Spleen (tissue), 11 donors: Measurements from ENCODE around the gene ST6GALNAC5. TPM values are rescaled to one million over a fixed set of nuclear protein-coding genes. Genes with fewer than 3 reads are reported as not detected.

ENCODE experiments used
- DNase-seq: peaks from one replicate; pipeline ENCODE4 v3.0.0-alpha.2; 2020
- H3K27ac ChIP-seq, 8 donors: fragments of 200-600 bp; sonication (generic) in 7 of 8; 1 replicate in 4 of 8; 2 replicates in 4 of 8; pipeline versions ENCODE4 v1.5.0 to v1.8.0; 2016 to 2021; ENCODE audit warnings: inconsistent platforms in 4 of 8, mild to moderate bottlenecking in 4 of 8, moderate library complexity in 1 of 8
- H3K27me3 ChIP-seq, 7 donors: fragments of 200-600 bp; sonication (generic) in 6 of 7; replicated peaks in 1 of 7; 1 replicate in 4 of 7; 2 replicates in 3 of 7; pipeline versions ENCODE4 v1.5.0 to v1.8.0; 2016 to 2021; ENCODE audit warnings: inconsistent platforms in 3 of 7, mild to moderate bottlenecking in 1 of 7
- H3K36me3 ChIP-seq, 6 donors: fragments of 200-600 bp; sonication (generic) in 5 of 6; 1 replicate in 4 of 6; 2 replicates in 2 of 6; pipeline versions ENCODE4 v1.5.0 to v1.8.0; 2016 to 2021; ENCODE audit warnings: inconsistent platforms in 2 of 6
- H3K4me1 ChIP-seq, 6 donors: fragments of 200-600 bp; sonication (generic) in 5 of 6; 1 replicate in 3 of 6; 2 replicates in 3 of 6; pipeline versions ENCODE4 v1.5.0 to v1.8.0; 2016 to 2021; ENCODE audit warnings: inconsistent platforms in 3 of 6
- H3K4me3 ChIP-seq, 8 donors: fragments of 200-600 bp; sonication (generic) in 7 of 8; 1 replicate in 4 of 8; 2 replicates in 4 of 8; pipeline versions ENCODE4 v1.5.0 to v1.8.0; 2016 to 2021; ENCODE audit warnings: inconsistent platforms in 4 of 8, mild to moderate bottlenecking in 4 of 8, moderate library complexity in 2 of 8
- H3K9me3 ChIP-seq, 8 donors: fragments of 200-600 bp; sonication (generic) in 7 of 8; 1 replicate in 4 of 8; 2 replicates in 4 of 8; pipeline versions ENCODE4 v1.5.0 to v1.8.0; 2016 to 2021; ENCODE audit warnings: inconsistent platforms in 4 of 8
- CTCF ChIP-seq, 11 experiments: fragments of 200-600 bp in 7 of 11; fragments of 450-650 bp in 4 of 11; sonication (generic) in 4 of 11; IDR thresholded peaks in 8 of 11; conservative IDR thresholded peaks in 3 of 11; 1 replicate in 7 of 11; 2 replicates in 4 of 11; pipeline versions ENCODE4 v1.4.0 to v1.8.0; 2016 to 2021; ENCODE audit warnings: antibody characterized with exemption in 11 of 11, inconsistent platforms in 4 of 11, mild to moderate bottlenecking in 1 of 11
- POLR2A ChIP-seq, 3 donors: fragments of 450-650 bp; IDR thresholded peaks; one replicate each; pipeline ENCODE4 v1.5.1; 2017; ENCODE audit warnings: antibody characterized with exemption in 3 of 3, mild to moderate bottlenecking in 1 of 3
- POLR2AphosphoS5 ChIP-seq, 3 donors: sonication (generic); formaldehyde crosslinking; IDR thresholded peaks; one replicate each; pipeline ENCODE4 v1.5.1; 2017; ENCODE audit warnings: antibody characterized with exemption in 3 of 3
- WGBS, 5 donors: extraction: QIAGEN DNeasy Blood & Tissue Kit in 3 of 5; methylation state at CpG; one replicate each; pipeline versions ENCODE4 v1.1.5 to v1.1.7; 2013 to 2018; 5-methylcytosine and 5-hydroxymethylcytosine counted together
- intact Hi-C: fragments of 100-400 bp; cut with DNase I; formaldehyde crosslinking; loops from one replicate; pipeline ENCODE4 v1.15.0; 2023; ENCODE audit warnings: low total_unique reads
- polyA plus RNA-seq, 3 donors: library from polyadenylated mRNA; stranded (reverse); fragments of 200-250 nt; gene quantifications; one replicate each; pipeline ENCODE4 v1.2.1, GENCODE V29; 2013
- total RNA-seq, 7 donors: library from RNA; depleted of rRNA in 3 of 7; stranded (reverse); fragments of >200 nt in 3 of 7; fragmentation: NEBNext Ultra II Directional in 4 of 7; extraction: Animal tissue kit (Norgen Biotek cat#: 25700) in 4 of 7; gene quantifications; one replicate each; pipeline versions ENCODE4 v1.1.0 to v1.2.1, GENCODE V29; 2016 to 2021
- donor health status: healthy with polysubstance abuse.
- donor health status: DM: no; HTN: no; CAD: no; lungs with moderate emphysema.
- donor health status: DM: no; HTN: no; CAD: no.
- donor health status: Bipolar disorder and iron deficiency.
- donor health status: healthy.
- donor health status: DM: no; HTN: no; CAD: no.
- donor health status: DM: yes; HTN: yes; CAD: no.

Gene ST6GALNAC5
- total and polyA plus RNA-seq, 10 donors: 0.15 to 2.3 (median 1.6) TPM

- Histone ChIP-seq H3K27me3 (no peaks in the 10 kb centered on the region), H3K4me3 (no peak overlapping the region), H3K9me3 (no peaks in the 10 kb centered on the region), H3K4me1 (no peaks in the 10 kb centered on the region), H3K36me3 (no peaks in the 10 kb centered on the region), H3K27ac (no peak overlapping the region)
- TF ChIP-seq POLR2AphosphoS5 (IDR thresholded peaks at IDR 0.05): no peak
- no peak for TF ChIP-seq CTCF (IDR thresholded peaks at IDR 0.05 in 8 of 11, conservative IDR thresholded peaks at IDR 0.05 in 3 of 11)
- intact Hi-C loops: no loop called here
- 76 to 85% (median 83%) methylated on average over 2 of the region's 2 CpGs for WGBS, 5 donors
- no peak for DNase-seq
Observed at GRCh38 chr1:77064246-77064645, 197.0 kb downstream of the ST6GALNAC5 start.

DNA sequence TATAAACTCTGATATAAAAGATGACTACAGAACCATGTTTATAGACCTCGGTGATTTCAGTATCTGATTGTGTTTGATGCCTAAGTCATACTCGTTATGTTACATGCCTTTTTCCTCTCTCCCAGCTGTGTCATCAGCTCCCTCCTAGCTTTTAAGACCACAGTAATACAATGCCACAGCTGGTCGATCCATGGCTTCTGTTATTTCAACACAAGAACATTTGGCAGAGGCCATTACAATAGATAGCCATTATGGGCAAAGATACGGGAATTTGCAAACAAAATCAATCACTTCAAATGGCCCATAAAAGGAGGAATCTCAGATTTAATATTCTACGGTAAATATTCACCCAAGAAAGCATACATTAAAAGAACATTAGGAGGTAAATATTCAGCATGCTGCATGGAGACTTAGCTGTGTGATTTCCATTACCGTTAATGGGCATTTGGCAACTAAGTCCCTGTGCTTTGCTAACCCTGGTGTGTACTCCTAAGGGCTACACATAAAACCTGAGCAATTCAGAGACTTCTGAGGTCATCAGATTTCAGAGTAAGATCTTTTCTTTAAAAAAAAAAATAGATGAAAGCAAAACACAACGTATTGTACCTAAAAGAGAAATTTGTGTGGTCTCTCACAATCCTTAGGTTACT is 198.5 kb downstream of the ST6GALNAC5 start:
- Histone ChIP-seq H3K36me3 (no peaks in the 10 kb centered on the region), H3K27me3 (no peaks in the 10 kb centered on the region), H3K9me3 (no peaks in the 10 kb centered on the region), H3K27ac (no peak overlapping the region), H3K4me1 (no peaks in the 10 kb centered on the region), H3K4me3 (no peak overlapping the region)
- intact Hi-C loops: no loop called here
- TF ChIP-seq CTCF (IDR thresholded peaks at IDR 0.05 in 8 of 11, conservative IDR thresholded peaks at IDR 0.05 in 3 of 11): no peak
- TF ChIP-seq POLR2AphosphoS5 (IDR thresholded peaks at IDR 0.05): no peak
- TF ChIP-seq POLR2A (IDR thresholded peaks at IDR 0.05): no peak
- no peak for DNase-seq
- 75 to 84% (median 79%) methylated on average over 7 of the region's 7 CpGs for WGBS, 5 donors

DNA sequence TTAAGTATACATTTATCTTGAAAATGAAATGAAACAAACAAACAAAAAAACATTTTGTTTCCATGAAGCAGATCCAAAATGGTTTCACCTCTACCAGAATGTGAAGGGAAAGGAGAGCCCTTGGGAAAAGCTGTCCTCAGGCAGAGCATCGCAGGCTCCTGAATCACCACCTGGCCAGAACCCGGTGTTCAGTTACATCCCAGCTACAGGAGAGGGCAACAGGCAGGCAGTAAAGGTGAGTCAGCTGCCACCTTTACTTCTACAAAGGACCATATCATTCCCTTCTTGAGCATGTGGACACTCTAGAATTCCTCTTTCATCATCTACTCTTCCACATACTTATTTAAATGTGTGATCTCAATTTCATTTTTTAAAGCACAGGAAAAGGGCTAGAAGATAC is 200.7 kb downstream of the ST6GALNAC5 start:
- no peaks in the 10 kb centered on the region for H3K27me3 ChIP-seq
- H3K36me3 ChIP-seq: no peaks in the 10 kb centered on the region
- H3K4me3 ChIP-seq: no peak overlapping the region
- 88 to 98% (median 94%) methylated on average over 2 of the region's 2 CpGs for WGBS, 5 donors
- no peaks in the 10 kb centered on the region for H3K4me1 ChIP-seq
- no peak overlapping the region for H3K27ac ChIP-seq
- no peaks in the 10 kb centered on the region for H3K9me3 ChIP-seq
- no peak for DNase-seq
- intact Hi-C loops: no loop called here
- no peak for TF ChIP-seq CTCF (IDR thresholded peaks at IDR 0.05 in 8 of 11, conservative IDR thresholded peaks at IDR 0.05 in 3 of 11)
- TF ChIP-seq POLR2A (IDR thresholded peaks at IDR 0.05): no peak
- no peak for TF ChIP-seq POLR2AphosphoS5 (IDR thresholded peaks at IDR 0.05)

GRCh38 chr1:77076759-77077158 is 209.5 kb downstream of the ST6GALNAC5 start:
- WGBS, 5 donors: 44 to 58% (median 50%) methylated on average over 2 of the region's 2 CpGs
- Histone ChIP-seq H3K9me3 (no peaks in the 10 kb centered on the region), H3K36me3 (no peaks in the 10 kb centered on the region), H3K27me3 (no peaks in the 10 kb centered on the region), H3K27ac (no peak overlapping the region), H3K4me3 (no peak overlapping the region), H3K4me1 (no peaks in the 10 kb centered on the region)
- intact Hi-C loops: no loop called here
- TF ChIP-seq POLR2AphosphoS5 (IDR thresholded peaks at IDR 0.05) (no peak), POLR2A (IDR thresholded peaks at IDR 0.05) (no peak), CTCF (IDR thresholded peaks at IDR 0.05 in 8 of 11, conservative IDR thresholded peaks at IDR 0.05 in 3 of 11) (no peak)
- DNase-seq: no peak
